Measurements from ENCODE around the gene FGGY. TPM values are rescaled to one million over a fixed set of nuclear protein-coding genes. Genes with fewer than 3 reads are reported as not detected.

FGGY gene
- total and polyA plus RNA-seq, 8 donors, result 6.2 to 27.0 (median 16.0) TPM

- FAIRE-seq, result no peak
- Histone ChIP-seq H3K4me3 (no peak overlapping the region), H3K9me3 (no peaks in the 10 kb centered on the region), H3K4me1 (peaks cover 4 to 13% (median 9%) of the 10 kb centered on the region in 3 donors), H3K36me3 (no peaks in the 10 kb centered on the region), H3K27ac (no peak overlapping the region), H3K27me3 (no peaks in the 10 kb centered on the region)
- TF ChIP-seq CTCF (IDR thresholded peaks at IDR 0.05), result no peak
- ATAC-seq, result no peak
- intact Hi-C loops (cut with DNase I), result no loop called here
- DNase-seq, result no peak
These were observed 130.9 kb downstream of the FGGY start for GRCh38 chr1:59427784-59428183.

DNA sequence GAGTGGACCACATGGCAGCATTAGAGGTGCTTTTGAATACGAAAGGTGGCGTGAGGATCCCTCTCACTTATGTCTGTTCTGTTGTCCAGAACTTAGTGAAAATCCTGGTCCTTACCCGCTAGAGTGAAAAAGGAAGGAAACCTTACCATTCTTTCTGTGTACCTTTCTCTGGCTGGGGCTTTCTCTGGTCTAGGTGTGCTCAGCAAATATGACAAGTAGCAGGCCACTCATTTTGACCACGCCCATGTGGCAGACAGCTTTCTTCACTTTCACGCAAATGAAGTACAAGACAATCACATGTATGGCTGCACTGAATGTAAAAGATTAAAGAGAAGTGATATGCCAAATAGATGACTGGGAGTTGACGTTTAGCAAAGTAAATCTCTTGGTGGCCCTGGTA is 131.9 kb downstream of the FGGY start:
- no peak for DNase-seq
- intact Hi-C loops (cut with DNase I), result no loop called here

DNA sequence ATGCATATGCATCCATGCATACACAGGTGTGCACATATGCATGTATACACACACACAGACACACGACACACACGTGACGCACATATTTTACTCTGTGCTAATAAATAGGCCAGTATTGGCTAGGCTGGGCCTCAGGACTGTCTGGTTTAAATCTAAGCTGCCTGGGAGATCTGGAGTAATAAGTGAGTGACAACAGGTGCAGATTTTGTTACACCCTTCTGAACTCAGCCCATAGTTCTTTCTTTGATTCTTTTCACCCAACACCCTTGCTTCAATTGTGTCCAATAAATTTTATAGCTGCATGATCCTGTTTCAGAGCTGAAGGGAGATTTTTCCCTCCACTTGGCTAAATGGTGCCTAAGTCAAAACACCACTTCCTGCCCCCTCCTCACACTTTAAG is 132.8 kb downstream of the FGGY start:
- intact Hi-C loops (cut with DNase I), result no loop called here
- ATAC-seq, result no peak
- no peak for TF ChIP-seq CTCF (IDR thresholded peaks at IDR 0.05)
- no peaks in the 10 kb centered on the region for H3K36me3 ChIP-seq
- WGBS, 2 donors, result 95 to 97% methylated on average over 3 of the region's 3 CpGs
- no peak for FAIRE-seq
- no peaks in the 10 kb centered on the region for H3K27me3 ChIP-seq
- H3K4me3 ChIP-seq, result no peak overlapping the region
- H3K9me3 ChIP-seq, result no peaks in the 10 kb centered on the region
- peaks cover 7 to 11% (median 8%) of the 10 kb centered on the region in 3 donors for H3K4me1 ChIP-seq
- no peak overlapping the region for H3K27ac ChIP-seq
- no peak for DNase-seq

More for the DNA sequence above, 131.9 kb downstream of the FGGY start:
- ATAC-seq (no peak), FAIRE-seq (no peak)
- H3K27me3 ChIP-seq, result no peaks in the 10 kb centered on the region
- H3K9me3 ChIP-seq, result no peaks in the 10 kb centered on the region
- H3K4me3 ChIP-seq, result no peak overlapping the region
- 95 to 97% methylated on average over 6 of the region's 6 CpGs for WGBS, 2 donors
- H3K4me1 ChIP-seq, result peaks cover 7 to 11% (median 8%) of the 10 kb centered on the region in 3 donors
- TF ChIP-seq CTCF (IDR thresholded peaks at IDR 0.05), result no peak
- H3K36me3 ChIP-seq, result no peaks in the 10 kb centered on the region
- no peak overlapping the region for H3K27ac ChIP-seq

DNA sequence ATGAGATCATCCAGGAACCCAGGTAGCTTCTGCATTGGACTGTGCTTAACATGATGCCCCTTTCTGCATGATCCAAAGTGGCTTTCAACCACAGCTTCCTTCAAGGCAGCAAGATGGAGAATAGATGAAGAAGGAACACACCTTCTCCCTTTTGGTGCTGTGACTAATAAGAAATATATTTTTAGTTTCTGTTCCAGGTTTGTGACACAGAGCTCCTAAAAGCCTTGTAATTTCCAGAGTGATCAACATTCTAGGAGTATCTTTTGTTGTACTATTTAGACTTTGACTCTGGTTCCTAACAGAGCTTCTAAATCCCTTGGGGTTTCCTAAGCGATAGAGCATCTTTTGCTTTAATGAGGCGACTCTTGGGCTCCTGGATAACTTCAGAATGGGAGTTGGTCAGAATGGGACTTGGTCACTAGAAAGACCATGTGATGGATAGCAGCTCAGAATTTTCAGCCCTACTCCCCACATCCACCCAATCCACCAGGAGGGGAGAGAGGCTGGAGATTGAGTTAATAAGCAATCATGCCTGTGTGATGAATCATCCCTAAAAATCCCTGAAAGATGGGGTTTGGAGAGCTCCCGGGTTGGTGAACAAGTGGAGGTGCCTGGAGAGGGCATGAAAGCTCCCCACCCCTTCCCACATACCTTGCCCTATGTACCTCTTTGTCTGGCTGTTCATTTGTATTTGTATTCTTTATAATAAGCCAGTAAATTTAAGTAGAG is 134.8 kb downstream of the FGGY start:
- Histone ChIP-seq H3K27me3 (no peaks in the 10 kb centered on the region), H3K4me3 (no peak overlapping the region), H3K27ac (peak overlapping the region in 2 of 4 donors; percentile 77 to 78), H3K9me3 (no peaks in the 10 kb centered on the region), H3K36me3 (no peaks in the 10 kb centered on the region), H3K4me1 (peaks cover 7 to 11% (median 8%) of the 10 kb centered on the region in 3 donors)
- ATAC-seq (peak in 2 of 4 donors; percentile 19 to 36), FAIRE-seq (no peak), DNase-seq (no peak)
- no peak for TF ChIP-seq CTCF (IDR thresholded peaks at IDR 0.05)
- intact Hi-C loops (cut with DNase I), result no loop called here
- WGBS, 2 donors, result 85 to 88% methylated on average over 3 of the region's 3 CpGs
